T-cell (primary cell): ENCODE results near the gene WASF1. TPM values are rescaled to one million over a fixed set of nuclear protein-coding genes. Genes with fewer than 3 reads are reported as not detected.
"Not testable (repeated sequence)": the region's sequence is repeated elsewhere in the genome, so short reads cannot be mapped to it uniquely, and the experiment has no call there.

Experiments
- ATAC-seq, 4 experiments: fragments of 200-7000 bp in 3 of 4; fragments of 150-1000 bp in 1 of 4; cut with Tn5 transposase; replicated peaks in 1 of 4; 1 replicate in 3 of 4; 2 replicates in 1 of 4; pipeline ENCODE4 v1.10.0; 2021; ENCODE audit warnings: moderate library complexity in 3 of 4, mild to moderate bottlenecking in 2 of 4, moderate number of reproducible peaks in 1 of 4
- CTCF ChIA-PET, 2 donors: fragments of 300-600 bp; sonication (Branson Sonifier 250); formaldehyde crosslinking; loops; one replicate each; lab custom pipeline; 2022; ENCODE audit warnings: antibody characterized with exemption in 2 of 2; lab: Charles Lee
- POLR2A ChIA-PET, 2 donors: fragments of 300-600 bp; sonication (Branson Sonifier 250); formaldehyde crosslinking; loops; one replicate each; lab custom pipeline; 2022; ENCODE audit warnings: antibody characterized with exemption in 2 of 2; lab: Charles Lee
- DNase-seq, 35 experiments: peaks; one replicate each; pipeline versions ENCODE4 v3.0.0 to v3.0.0-alpha.2; 2013 to 2023
- H3K27ac ChIP-seq: one replicate; pipeline ENCODE4 v1.5.1; 2013; ENCODE audit warnings: low read length
- H3K27me3 ChIP-seq, 2 experiments: replicated peaks in 1 of 2; 1 replicate in 1 of 2; 2 replicates in 1 of 2; pipeline versions ENCODE4 v1.6.1 to v1.7.0; 2013; ENCODE audit warnings: low read length in 1 of 2, mixed read lengths in 1 of 2; ENCODE audit not compliant: control insufficient read depth in 2 of 2, insufficient read depth in 2 of 2; ENCODE audit errors: extremely low read depth in 1 of 2
- H3K36me3 ChIP-seq, 2 donors: 1 replicate in 1 of 2; 2 replicates in 1 of 2; pipeline versions ENCODE4 v1.6.1 to v1.7.0; 2013; ENCODE audit warnings: low read length in 1 of 2; ENCODE audit not compliant: control insufficient read depth in 2 of 2, insufficient read depth in 1 of 2; ENCODE audit errors: extremely low read depth in 1 of 2
- H3K4me1 ChIP-seq, 2 experiments: 1 replicate in 1 of 2; 2 replicates in 1 of 2; pipeline versions ENCODE4 v1.6.1 to v1.7.0; 2013; ENCODE audit warnings: low read length in 2 of 2, mixed read lengths in 1 of 2; ENCODE audit not compliant: insufficient read depth in 2 of 2, control insufficient read depth in 1 of 2; ENCODE audit errors: extremely low read depth in 1 of 2
- H3K4me3 ChIP-seq, 2 donors: 1 replicate in 1 of 2; 2 replicates in 1 of 2; pipeline versions ENCODE4 v1.5.1 to v1.7.0; 2013; ENCODE audit warnings: mild to moderate bottlenecking in 2 of 2, low read length in 1 of 2, moderate library complexity in 1 of 2; ENCODE audit not compliant: control insufficient read depth in 1 of 2; ENCODE audit errors: extremely low read depth in 1 of 2
- H3K9me3 ChIP-seq: 2 replicates; pipeline ENCODE4 v1.7.0; 2013
- H3K27ac Mint-ChIP-seq, 2 donors: one replicate each; pipeline ENCODE4 v1.8.0; 2020 to 2021; ENCODE audit warnings: mild to moderate bottlenecking in 2 of 2, mixed read lengths in 2 of 2
- H3K27me3 Mint-ChIP-seq, 2 donors: one replicate each; pipeline ENCODE4 v1.8.0; 2021 to 2022; ENCODE audit warnings: mixed read lengths in 2 of 2
- H3K36me3 Mint-ChIP-seq: one replicate; pipeline ENCODE4 v1.8.0; 2021; ENCODE audit warnings: mixed read lengths
- H3K4me1 Mint-ChIP-seq, 3 donors: one replicate each; pipeline ENCODE4 v1.8.0; 2020 to 2022; ENCODE audit warnings: mixed read lengths in 3 of 3, mild to moderate bottlenecking in 1 of 3
- H3K4me3 Mint-ChIP-seq, 3 donors: one replicate each; pipeline ENCODE4 v1.8.0; 2020 to 2022; ENCODE audit warnings: mild to moderate bottlenecking in 3 of 3, mixed read lengths in 3 of 3, moderate library complexity in 3 of 3
- H3K9me3 Mint-ChIP-seq, 3 donors: one replicate each; pipeline ENCODE4 v1.8.0; 2020 to 2022; ENCODE audit warnings: mixed read lengths in 3 of 3
- WGBS: methylation state at CpG from one replicate; pipeline ENCODE4 v1.1.5; 2013; ENCODE audit warnings: missing lambda C conversion rate; ENCODE audit not compliant: insufficient coverage; 5-methylcytosine and 5-hydroxymethylcytosine counted together
- total RNA-seq, 35 experiments: library from RNA in 6 of 35; stranded (reverse) in 6 of 35; fragments of 120-200 nt in 1 of 35; gene quantifications; one replicate each; pipeline versions ENCODE4 v1.2.1 to v1.2.4 and lab custom pipeline; 2013 to 2026

The WASF1 gene
- total RNA-seq, 5 donors from 2014 or later (not counting 1 experiment from before 2014, with no cell fraction given): 0.23 to 1.2 (median 1.0) TPM

DNA sequence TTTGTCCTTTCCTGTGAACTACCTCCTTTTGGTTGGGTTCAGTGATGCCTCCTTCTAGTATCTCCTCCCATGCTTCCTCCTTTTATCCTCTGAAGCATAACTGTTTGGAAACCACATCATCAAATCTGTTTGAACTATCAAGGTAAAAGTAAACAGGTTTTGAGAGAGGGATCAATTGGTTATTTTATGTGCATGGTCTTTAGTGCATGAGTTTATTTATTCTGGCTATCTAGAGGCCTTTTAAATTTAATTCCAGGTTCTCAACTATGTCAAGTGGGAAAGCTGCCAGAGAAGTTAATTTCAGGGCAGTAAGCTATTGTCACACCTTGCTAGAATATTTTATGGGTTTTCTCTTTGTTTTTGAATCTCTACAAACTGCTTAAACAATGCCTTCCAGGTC is 54.1 kb downstream of the WASF1 start:
- ATAC-seq: no peak

GRCh38 chr6:110121655-110122054 is 57.8 kb downstream of the WASF1 start:
- H3K27me3 Mint-ChIP-seq, H3K9me3 ChIP-seq, H3K4me1 Mint-ChIP-seq, H3K4me3 ChIP-seq, POLR2A ChIA-PET, H3K4me1 ChIP-seq, H3K36me3 ChIP-seq, H3K4me3 Mint-ChIP-seq, DNase-seq, CTCF ChIA-PET, H3K27me3 ChIP-seq, ATAC-seq, H3K27ac ChIP-seq, H3K27ac Mint-ChIP-seq, H3K36me3 Mint-ChIP-seq, H3K9me3 Mint-ChIP-seq: not testable (repeated sequence)
- no CpG with 5 or more reads among the region's 4 CpGs for WGBS

More for the DNA sequence above, 54.1 kb downstream of the WASF1 start:
- Mint-ChIP-seq H3K36me3 (no peaks in the 10 kb centered on the region), H3K27me3 (no peaks in the 10 kb centered on the region), H3K4me1 (no peaks in the 10 kb centered on the region), H3K27ac (no peak overlapping the region), H3K4me3 (no peak overlapping the region), H3K9me3 (no peaks in the 10 kb centered on the region)
- no peaks in the 10 kb centered on the region for H3K27me3 ChIP-seq
- no peak overlapping the region for H3K27ac ChIP-seq
- POLR2A ChIA-PET: no interaction called here
- CTCF ChIA-PET: no interaction called here
- H3K4me3 ChIP-seq: no peak overlapping the region
- H3K9me3 ChIP-seq: no peaks in the 10 kb centered on the region
- DNase-seq: no peak
- no peaks in the 10 kb centered on the region for H3K4me1 ChIP-seq
- H3K36me3 ChIP-seq: no peaks in the 10 kb centered on the region

- no peaks in the 10 kb centered on the region for H3K36me3 ChIP-seq
- ATAC-seq (no peak), DNase-seq (no peak)
- ChIA-PET CTCF (no interaction called here), POLR2A (no interaction called here)
- Mint-ChIP-seq H3K36me3 (no peaks in the 10 kb centered on the region), H3K4me1 (no peaks in the 10 kb centered on the region), H3K9me3 (peaks cover 0 to 11% (median 0%) of the 10 kb centered on the region in 3 donors), H3K4me3 (no peak overlapping the region), H3K27ac (no peak overlapping the region), H3K27me3 (peaks cover 0 to 7% of the 10 kb centered on the region in 2 donors)
- no peaks in the 10 kb centered on the region for H3K9me3 ChIP-seq
- H3K27me3 ChIP-seq: peaks cover 0 to 4% of the 10 kb centered on the region in 2 experiments
- H3K27ac ChIP-seq: no peak overlapping the region
- H3K4me3 ChIP-seq: no peak overlapping the region
- no peaks in the 10 kb centered on the region for H3K4me1 ChIP-seq
- 98% methylated on average over 7 of the region's 8 CpGs for WGBS
These were observed 63.2 kb downstream of the WASF1 start for GRCh38 chr6:110116258-110116657.

GRCh38 chr6:110114004-110114403 is 65.5 kb downstream of the WASF1 start:
- Mint-ChIP-seq H3K9me3 (peaks cover 0 to 7% (median 0%) of the 10 kb centered on the region in 3 donors), H3K27me3 (peaks cover 0 to 9% of the 10 kb centered on the region in 2 donors), H3K4me3 (no peak overlapping the region), H3K27ac (no peak overlapping the region), H3K36me3 (no peaks in the 10 kb centered on the region), H3K4me1 (no peaks in the 10 kb centered on the region)
- ChIA-PET CTCF (no interaction called here), POLR2A (no interaction called here)
- no peak overlapping the region for H3K27ac ChIP-seq
- ATAC-seq: no peak
- H3K4me1 ChIP-seq: no peaks in the 10 kb centered on the region
- no peak overlapping the region for H3K4me3 ChIP-seq
- no peaks in the 10 kb centered on the region for H3K36me3 ChIP-seq
- no peak for DNase-seq
- peaks cover 0 to 4% of the 10 kb centered on the region in 2 experiments for H3K27me3 ChIP-seq
- H3K9me3 ChIP-seq: no peaks in the 10 kb centered on the region

DNA sequence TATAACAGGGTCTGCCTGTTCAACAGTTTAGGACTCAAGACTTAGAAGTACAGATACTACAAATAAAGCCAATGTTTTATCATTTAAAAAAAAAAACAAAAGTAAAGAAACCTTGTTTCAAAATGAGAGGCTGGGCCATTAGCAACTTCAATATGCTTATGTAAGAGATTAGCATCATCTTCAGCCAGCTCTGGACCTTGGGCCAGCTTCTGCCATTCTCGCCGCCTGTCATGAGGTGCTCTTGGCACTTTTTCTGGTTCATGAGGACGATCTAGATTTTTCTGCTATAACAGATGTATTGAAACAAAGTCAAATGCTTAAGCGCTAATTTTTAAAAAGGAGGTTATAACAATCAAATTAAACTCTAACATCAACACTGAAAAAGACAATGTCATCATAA is 74.2 kb downstream of the WASF1 start:
- Mint-ChIP-seq H3K27ac (no peak overlapping the region), H3K27me3 (peaks cover 0 to 6% of the 10 kb centered on the region in 2 donors), H3K36me3 (no peaks in the 10 kb centered on the region), H3K9me3 (no peaks in the 10 kb centered on the region), H3K4me1 (no peaks in the 10 kb centered on the region), H3K4me3 (no peak overlapping the region)
- Histone ChIP-seq H3K4me1 (no peaks in the 10 kb centered on the region), H3K27me3 (no peaks in the 10 kb centered on the region), H3K4me3 (no peak overlapping the region), H3K9me3 (no peaks in the 10 kb centered on the region), H3K27ac (no peak overlapping the region), H3K36me3 (no peaks in the 10 kb centered on the region)
- 100% methylated on average over 2 of the region's 4 CpGs for WGBS
- DNase-seq: no peak
- POLR2A ChIA-PET: no interaction called here
- CTCF ChIA-PET: no interaction called here
- ATAC-seq: no peak

GRCh38 chr6:110103260-110103659 is 76.2 kb downstream of the WASF1 start:
- Mint-ChIP-seq H3K27me3 (peaks cover 0 to 3% of the 10 kb centered on the region in 2 donors), H3K27ac (no peak overlapping the region), H3K4me3 (no peak overlapping the region), H3K9me3 (no peaks in the 10 kb centered on the region), H3K4me1 (no peaks in the 10 kb centered on the region), H3K36me3 (no peaks in the 10 kb centered on the region)
- ChIA-PET POLR2A (no interaction called here), CTCF (no interaction called here)
- no peak overlapping the region for H3K4me3 ChIP-seq
- ATAC-seq: no peak
- H3K27me3 ChIP-seq: no peaks in the 10 kb centered on the region
- WGBS: no CpG with 5 or more reads among the region's 4 CpGs
- DNase-seq: no peak
- H3K27ac ChIP-seq: no peak overlapping the region
- no peaks in the 10 kb centered on the region for H3K36me3 ChIP-seq
- no peaks in the 10 kb centered on the region for H3K9me3 ChIP-seq
- no peaks in the 10 kb centered on the region for H3K4me1 ChIP-seq

DNA sequence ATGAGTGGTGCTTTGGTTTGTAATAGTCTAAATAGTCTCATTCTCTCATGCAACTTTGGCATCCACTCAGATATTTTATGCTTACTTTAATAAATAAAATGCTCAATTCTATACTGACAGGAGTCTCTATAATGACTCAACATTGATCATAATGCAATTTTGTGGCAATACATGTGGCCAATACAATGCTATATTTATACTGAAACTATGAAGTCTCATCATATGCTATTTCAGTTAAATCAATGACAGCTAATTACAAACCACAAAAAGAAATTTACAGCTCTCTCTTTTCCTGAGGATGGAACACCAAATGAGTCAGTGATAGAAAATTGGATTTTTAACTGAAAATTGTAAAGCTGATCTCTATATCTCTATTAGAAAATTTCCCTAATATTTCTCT is 77.1 kb downstream of the WASF1 start:
- POLR2A ChIA-PET: interaction anchor here in 1 of 2 donors (0.6 kb wide), 1 partner anchor 651 kb away, joined by 3 read pairs; no protein-coding TSS in a partner anchor
- Histone ChIP-seq H3K4me1 (no peaks in the 10 kb centered on the region), H3K27ac (no peak overlapping the region), H3K27me3 (no peaks in the 10 kb centered on the region), H3K9me3 (no peaks in the 10 kb centered on the region), H3K36me3 (no peaks in the 10 kb centered on the region), H3K4me3 (no peak overlapping the region)
- no peak overlapping the region for H3K27ac Mint-ChIP-seq
- H3K36me3 Mint-ChIP-seq: no peaks in the 10 kb centered on the region
- H3K4me3 Mint-ChIP-seq: no peak overlapping the region
- DNase-seq: no peak
- no peaks in the 10 kb centered on the region for H3K4me1 Mint-ChIP-seq
- ATAC-seq: no peak
- CTCF ChIA-PET: no interaction called here
- peaks cover 0 to 3% of the 10 kb centered on the region in 2 donors for H3K27me3 Mint-ChIP-seq
- no peaks in the 10 kb centered on the region for H3K9me3 Mint-ChIP-seq
